ENCODE results near the gene YOD1.

DNA sequence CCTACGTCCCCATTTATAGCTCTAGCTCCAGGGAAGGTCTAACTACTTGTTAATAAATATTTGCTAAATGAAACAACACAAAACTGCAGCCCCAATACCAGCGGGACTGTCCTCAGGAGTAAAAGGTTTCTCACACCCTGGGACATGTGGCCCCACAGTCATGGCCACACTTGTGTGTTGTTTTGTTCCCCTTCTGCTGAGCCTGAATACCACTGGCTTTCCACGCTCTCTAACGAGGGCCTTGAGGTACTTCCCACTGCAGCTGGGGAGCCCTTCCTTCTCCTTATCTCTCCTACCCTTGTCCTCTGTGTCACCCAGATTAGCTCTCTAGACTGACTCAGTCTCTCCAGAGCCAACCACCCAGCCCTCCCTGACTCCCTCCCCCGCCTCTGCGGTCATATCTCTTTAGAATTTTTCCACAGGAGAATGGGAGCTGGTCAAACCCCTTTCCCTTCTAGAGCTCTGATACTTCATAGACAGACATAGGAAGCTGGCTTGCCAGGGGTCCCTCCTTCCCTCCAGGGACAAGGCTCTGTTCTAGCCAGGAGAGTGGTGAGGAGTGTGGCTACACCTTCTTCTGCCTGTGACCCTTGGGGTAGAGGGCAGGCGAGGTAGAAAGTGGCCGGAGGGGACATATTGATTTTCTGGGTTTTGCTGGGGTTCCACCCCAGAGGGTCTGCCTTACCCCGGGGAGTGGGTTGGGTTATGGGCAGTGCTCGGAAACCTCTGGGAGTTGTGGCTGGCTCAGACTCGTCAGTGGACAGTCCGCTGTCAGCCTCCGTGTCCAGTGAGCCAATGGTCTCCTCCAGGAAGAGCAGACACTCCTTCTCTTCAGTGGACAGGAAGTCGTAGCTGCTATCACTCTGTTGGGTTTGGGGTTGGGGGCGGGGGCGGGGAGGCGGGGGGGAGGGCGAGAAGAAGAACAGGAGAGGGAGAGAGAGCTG lies 26.5 kb downstream of the YOD1 start:
- TF ChIP-seq, protein P1, sequence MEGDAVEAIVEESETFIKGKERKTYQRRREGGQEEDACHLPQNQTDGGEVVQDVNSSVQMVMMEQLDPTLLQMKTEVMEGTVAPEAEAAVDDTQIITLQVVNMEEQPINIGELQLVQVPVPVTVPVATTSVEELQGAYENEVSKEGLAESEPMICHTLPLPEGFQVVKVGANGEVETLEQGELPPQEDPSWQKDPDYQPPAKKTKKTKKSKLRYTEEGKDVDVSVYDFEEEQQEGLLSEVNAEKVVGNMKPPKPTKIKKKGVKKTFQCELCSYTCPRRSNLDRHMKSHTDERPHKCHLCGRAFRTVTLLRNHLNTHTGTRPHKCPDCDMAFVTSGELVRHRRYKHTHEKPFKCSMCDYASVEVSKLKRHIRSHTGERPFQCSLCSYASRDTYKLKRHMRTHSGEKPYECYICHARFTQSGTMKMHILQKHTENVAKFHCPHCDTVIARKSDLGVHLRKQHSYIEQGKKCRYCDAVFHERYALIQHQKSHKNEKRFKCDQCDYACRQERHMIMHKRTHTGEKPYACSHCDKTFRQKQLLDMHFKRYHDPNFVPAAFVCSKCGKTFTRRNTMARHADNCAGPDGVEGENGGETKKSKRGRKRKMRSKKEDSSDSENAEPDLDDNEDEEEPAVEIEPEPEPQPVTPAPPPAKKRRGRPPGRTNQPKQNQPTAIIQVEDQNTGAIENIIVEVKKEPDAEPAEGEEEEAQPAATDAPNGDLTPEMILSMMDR (conservative IDR thresholded peaks at IDR 0.05), result no peak
- no peak for TF ChIP-seq ZFX (IDR thresholded peaks at IDR 0.05)
